Endothelial cell (in vitro differentiated cells): ENCODE measurements around the gene LCE1F. TPM values are rescaled to one million over a fixed set of nuclear protein-coding genes. Genes with fewer than 3 reads are reported as not detected.
A peak's percentile ranks its signal among the peaks of the same experiment; 100 is the strongest.

Experiments
- DNase-seq: peaks from one replicate; pipeline ENCODE4 v3.0.0; 2021; ENCODE audit warnings: low spot score
- H3K27ac Mint-ChIP-seq: one replicate; pipeline ENCODE4 v1.8.0; 2021; ENCODE audit warnings: mixed read lengths, inconsistent platforms; ENCODE audit not compliant: unreplicated experiment
- H3K27me3 Mint-ChIP-seq: one replicate; pipeline ENCODE4 v1.8.0; 2021; ENCODE audit warnings: mild to moderate bottlenecking, moderate library complexity, mixed read lengths, inconsistent platforms; ENCODE audit not compliant: unreplicated experiment
- H3K36me3 Mint-ChIP-seq: one replicate; pipeline ENCODE4 v1.8.0; 2021; ENCODE audit warnings: mild to moderate bottlenecking, low read depth, mixed read lengths, inconsistent platforms; ENCODE audit not compliant: unreplicated experiment
- H3K4me1 Mint-ChIP-seq: one replicate; pipeline ENCODE4 v1.8.0; 2021; ENCODE audit warnings: mild to moderate bottlenecking, mixed read lengths, inconsistent platforms; ENCODE audit not compliant: unreplicated experiment
- H3K4me3 Mint-ChIP-seq: one replicate; pipeline ENCODE4 v1.8.0; 2021; ENCODE audit warnings: mild to moderate bottlenecking, mixed read lengths, inconsistent platforms; ENCODE audit not compliant: unreplicated experiment
- H3K9me3 Mint-ChIP-seq: one replicate; pipeline ENCODE4 v1.8.0; 2021; ENCODE audit warnings: mixed read lengths, inconsistent platforms; ENCODE audit not compliant: unreplicated experiment
- total RNA-seq: library from RNA; stranded (reverse); fragmentation: NEBNext Ultra II Directional; extraction: Animal tissue kit (Norgen Biotek cat#: 25700); gene quantifications from one replicate; pipeline ENCODE4 v1.2.1, GENCODE V29; 2021; ENCODE audit not compliant: unreplicated experiment
- TF ChIP-seq, protein P1 (sequence below): fragments of 200-600 bp; sonication (generic); IDR thresholded peaks from one replicate; pipeline ENCODE4 v1.5.0; 2021; ENCODE audit warnings: antibody characterized with exemption; ENCODE audit not compliant: unreplicated experiment

The LCE1F gene
- total RNA-seq, 1 donor from 2014 or later, result not detected

DNA sequence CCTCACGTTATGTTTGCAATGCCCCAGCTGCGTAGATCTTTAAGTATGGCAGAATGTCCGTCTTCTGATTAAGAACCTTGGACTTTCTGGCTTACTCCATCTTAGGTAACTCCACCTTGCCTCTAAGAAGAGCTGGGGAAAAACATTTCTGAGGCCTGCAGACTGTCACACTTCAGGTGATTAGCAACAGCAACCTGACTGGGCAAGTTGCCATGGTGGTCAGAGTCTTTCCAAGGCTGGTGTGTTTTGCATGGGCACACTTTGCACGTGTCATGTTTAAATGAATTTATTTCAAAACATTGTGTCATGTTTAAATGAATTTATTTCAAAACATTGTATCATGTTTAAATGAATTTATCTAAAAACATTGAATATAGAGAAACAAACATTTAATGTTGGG, 16.3 kb upstream of the LCE1F start:
- Mint-ChIP-seq H3K9me3 (no peaks in the 10 kb centered on the region), H3K27me3 (peaks cover 4% of the 10 kb centered on the region), H3K4me3 (no peak overlapping the region), H3K27ac (no peak overlapping the region), H3K36me3 (no peaks in the 10 kb centered on the region), H3K4me1 (peaks cover 4% of the 10 kb centered on the region)
- DNase-seq, result no peak
- TF ChIP-seq, protein P1, sequence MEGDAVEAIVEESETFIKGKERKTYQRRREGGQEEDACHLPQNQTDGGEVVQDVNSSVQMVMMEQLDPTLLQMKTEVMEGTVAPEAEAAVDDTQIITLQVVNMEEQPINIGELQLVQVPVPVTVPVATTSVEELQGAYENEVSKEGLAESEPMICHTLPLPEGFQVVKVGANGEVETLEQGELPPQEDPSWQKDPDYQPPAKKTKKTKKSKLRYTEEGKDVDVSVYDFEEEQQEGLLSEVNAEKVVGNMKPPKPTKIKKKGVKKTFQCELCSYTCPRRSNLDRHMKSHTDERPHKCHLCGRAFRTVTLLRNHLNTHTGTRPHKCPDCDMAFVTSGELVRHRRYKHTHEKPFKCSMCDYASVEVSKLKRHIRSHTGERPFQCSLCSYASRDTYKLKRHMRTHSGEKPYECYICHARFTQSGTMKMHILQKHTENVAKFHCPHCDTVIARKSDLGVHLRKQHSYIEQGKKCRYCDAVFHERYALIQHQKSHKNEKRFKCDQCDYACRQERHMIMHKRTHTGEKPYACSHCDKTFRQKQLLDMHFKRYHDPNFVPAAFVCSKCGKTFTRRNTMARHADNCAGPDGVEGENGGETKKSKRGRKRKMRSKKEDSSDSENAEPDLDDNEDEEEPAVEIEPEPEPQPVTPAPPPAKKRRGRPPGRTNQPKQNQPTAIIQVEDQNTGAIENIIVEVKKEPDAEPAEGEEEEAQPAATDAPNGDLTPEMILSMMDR, result no peak

GRCh38 chr1:152759453-152760173, 15.3 kb upstream of the LCE1F start:
- H3K9me3 Mint-ChIP-seq, result no peaks in the 10 kb centered on the region
- no peaks in the 10 kb centered on the region for H3K36me3 Mint-ChIP-seq

DNA sequence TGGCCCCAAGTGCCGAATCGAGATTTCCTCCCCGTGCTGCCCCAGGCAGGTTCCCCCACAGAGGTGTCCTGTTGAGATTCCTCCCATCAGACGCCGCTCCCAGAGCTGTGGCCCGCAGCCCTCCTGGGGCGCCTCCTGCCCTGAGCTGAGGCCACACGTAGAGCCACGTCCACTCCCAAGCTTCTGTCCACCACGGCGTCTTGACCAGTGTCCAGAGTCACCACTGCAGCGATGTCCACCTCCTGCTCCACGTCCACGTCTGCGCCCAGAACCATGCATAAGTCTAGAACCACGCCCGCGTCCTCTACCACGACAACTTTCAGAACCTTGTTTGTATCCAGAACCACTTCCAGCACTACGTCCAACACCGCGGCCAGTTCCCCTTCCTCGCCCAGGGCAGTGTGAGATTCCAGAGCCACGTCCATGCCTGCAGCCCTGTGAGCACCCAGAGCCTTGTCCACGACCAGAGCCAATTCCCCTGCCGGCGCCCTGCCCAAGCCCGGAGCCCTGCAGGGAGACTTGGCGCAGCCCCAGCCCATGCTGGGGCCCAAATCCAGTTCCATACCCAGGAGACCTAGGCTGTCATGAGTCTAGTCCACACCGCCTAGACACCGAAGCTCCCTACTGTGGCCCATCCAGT, 14.3 kb upstream of the LCE1F start:
- DNase-seq, result no peak
- peaks cover 5% of the 10 kb centered on the region for H3K27me3 Mint-ChIP-seq
- no peaks in the 10 kb centered on the region for H3K9me3 Mint-ChIP-seq
- peaks cover 4% of the 10 kb centered on the region for H3K4me1 Mint-ChIP-seq
- no peak overlapping the region for H3K4me3 Mint-ChIP-seq
- H3K36me3 Mint-ChIP-seq, result no peaks in the 10 kb centered on the region
- TF ChIP-seq, protein P1, result no peak
- H3K27ac Mint-ChIP-seq, result no peak overlapping the region

More at GRCh38 chr1:152759453-152760173, 15.3 kb upstream of the LCE1F start:
- no peak for DNase-seq
- Mint-ChIP-seq H3K27me3 (peaks cover 5% of the 10 kb centered on the region), H3K27ac (no peak overlapping the region), H3K4me1 (peaks cover 4% of the 10 kb centered on the region), H3K4me3 (no peak overlapping the region)
- TF ChIP-seq, protein P1, result no peak

DNA sequence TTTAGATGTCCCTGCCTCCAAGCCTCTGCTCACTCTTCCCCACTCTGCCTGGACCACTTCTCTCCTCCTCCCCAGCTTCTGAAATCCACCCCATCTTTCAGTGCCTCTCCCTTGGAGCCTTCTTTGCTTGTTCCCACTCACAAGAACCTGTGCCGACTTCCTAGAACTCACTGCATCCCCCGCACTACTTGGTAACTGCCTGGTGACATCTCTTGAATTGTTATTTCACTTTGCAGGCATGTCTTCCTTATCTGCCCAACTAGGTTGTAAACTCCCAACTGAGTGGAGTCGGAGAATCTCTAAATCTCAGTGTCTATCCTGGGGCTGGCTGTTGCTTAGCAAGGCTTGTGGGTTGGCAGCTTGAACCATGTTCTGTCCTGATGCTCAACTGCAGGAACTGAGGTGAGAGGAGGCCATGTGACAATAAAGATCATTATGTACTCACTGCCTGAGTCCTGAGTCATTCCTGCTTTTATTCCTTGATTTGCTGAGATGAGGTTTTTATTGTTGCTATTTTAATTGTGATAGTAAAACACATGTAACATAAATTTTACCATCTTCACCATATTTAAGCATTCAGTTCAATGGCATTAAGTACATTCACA, 13.2 kb upstream of the LCE1F start:
- no peak for DNase-seq
- no peaks in the 10 kb centered on the region for H3K36me3 Mint-ChIP-seq
- H3K27ac Mint-ChIP-seq, result peak overlapping the region; percentile 8
- no peaks in the 10 kb centered on the region for H3K9me3 Mint-ChIP-seq
- peaks cover 5% of the 10 kb centered on the region for H3K27me3 Mint-ChIP-seq
- H3K4me3 Mint-ChIP-seq, result no peak overlapping the region
- TF ChIP-seq, protein P1, result no peak
- H3K4me1 Mint-ChIP-seq, result peaks cover 4% of the 10 kb centered on the region
